Lung (tissue), 12 donors: ENCODE results near the gene B4GAT1. TPM values are rescaled to one million over a fixed set of nuclear protein-coding genes. Genes with fewer than 3 reads are reported as not detected.

Experiments
- ATAC-seq: fragments of 200-7000 bp; cut with Tn5 transposase; one replicate; pipeline ENCODE4 v1.9.1; 2020; ENCODE audit warnings: moderate number of reproducible peaks; ENCODE audit not compliant: insufficient read depth, low FRiP score
- DNase-seq, 3 donors: peaks; one replicate each; pipeline ENCODE4 v3.0.0-alpha.2; 2013 to 2017
- H3K27ac ChIP-seq, 2 donors: one replicate each; pipeline ENCODE4 v1.5.1; 2013; ENCODE audit warnings: mild to moderate bottlenecking in 2 of 2, moderate library complexity in 2 of 2, control low read depth in 1 of 2, inconsistent platforms in 1 of 2, low read depth in 1 of 2, low read length in 1 of 2
- H3K27me3 ChIP-seq, 3 donors: one replicate each; pipeline ENCODE4 v1.5.1; 2013; ENCODE audit warnings: low read length in 2 of 3; ENCODE audit not compliant: control insufficient read depth in 3 of 3, insufficient read depth in 3 of 3
- H3K36me3 ChIP-seq, 4 donors: one replicate each; pipeline ENCODE4 v1.5.1; 2013; ENCODE audit warnings: low read length in 4 of 4, mild to moderate bottlenecking in 1 of 4, moderate library complexity in 1 of 4; ENCODE audit not compliant: control insufficient read depth in 4 of 4, insufficient read depth in 4 of 4
- H3K4me1 ChIP-seq, 5 donors: one replicate each; pipeline ENCODE4 v1.5.1; 2013; ENCODE audit warnings: low read length in 5 of 5, mild to moderate bottlenecking in 2 of 5, moderate library complexity in 1 of 5; ENCODE audit not compliant: control insufficient read depth in 5 of 5, insufficient read depth in 5 of 5
- H3K4me3 ChIP-seq: one replicate; pipeline ENCODE4 v1.5.1; 2013; ENCODE audit warnings: mild to moderate bottlenecking, control low read depth, moderate library complexity
- H3K9ac ChIP-seq, 2 donors: one replicate each; pipeline ENCODE4 v1.5.1; 2013; ENCODE audit warnings: low read length in 2 of 2, control low read depth in 1 of 2; ENCODE audit not compliant: insufficient read depth in 1 of 2
- H3K9me3 ChIP-seq, 4 donors: one replicate each; pipeline ENCODE4 v1.5.1; 2013; ENCODE audit warnings: low read length in 3 of 4, mild to moderate bottlenecking in 1 of 4, moderate library complexity in 1 of 4; ENCODE audit not compliant: control insufficient read depth in 4 of 4, insufficient read depth in 3 of 4
- CTCF ChIP-seq: IDR thresholded peaks from 2 replicates; pipeline ENCODE4 v1.5.1; 2012; ENCODE audit warnings: mild to moderate bottlenecking; ENCODE audit errors: control extremely low read depth, extremely low read depth
- WGBS, 2 donors: extraction: QIAGEN DNeasy Blood & Tissue Kit; methylation state at CpG; one replicate each; pipeline ENCODE4 v1.1.7; 2013; 5-methylcytosine and 5-hydroxymethylcytosine counted together
- polyA plus RNA-seq, 2 donors: library from polyadenylated mRNA; stranded (reverse); fragments of 200-250 nt; gene quantifications; one replicate each; pipeline ENCODE4 v1.2.1, GENCODE V29; 2013
- total RNA-seq, 2 donors: library from RNA; depleted of rRNA in 1 of 2; stranded (reverse); fragments of >200 nt in 1 of 2; gene quantifications; one replicate each; pipeline ENCODE4 v1.2.1, GENCODE V29; 2014 to 2021
- donor health status: control.
- donor health status: control.
- donor health status: Bipolar disorder and iron deficiency.
- donor health status: healthy.
- donor health status: DM: yes; HTN: yes; CAD: no.

B4GAT1 gene
- total and polyA plus RNA-seq, 4 donors = 18.2 to 28.0 (median 24.0) TPM

- no peak overlapping the region for H3K27ac ChIP-seq
- H3K9ac ChIP-seq = no peak overlapping the region
- no peaks in the 10 kb centered on the region for H3K9me3 ChIP-seq
- 87 to 89% methylated on average over 8 of the region's 8 CpGs for WGBS, 2 donors
- ATAC-seq (no peak), DNase-seq (no peak)
- no peaks in the 10 kb centered on the region for H3K36me3 ChIP-seq
- peaks cover 0 to 20% (median 0%) of the 10 kb centered on the region in 5 donors for H3K4me1 ChIP-seq
- H3K4me3 ChIP-seq = no peak overlapping the region
- no peak for TF ChIP-seq CTCF
- peaks cover 0 to 3% (median 0%) of the 10 kb centered on the region in 3 donors for H3K27me3 ChIP-seq
Observed at GRCh38 chr11:66310324-66310723, 37.1 kb downstream of the B4GAT1 start.

GRCh38 chr11:66309475-66309874 is 38.0 kb downstream of the B4GAT1 start:
- H3K9me3 ChIP-seq = no peaks in the 10 kb centered on the region
- H3K4me3 ChIP-seq = no peak overlapping the region
- TF ChIP-seq CTCF = no peak
- WGBS, 2 donors = 50 to 51% methylated on average over 3 of the region's 3 CpGs
- no peak for ATAC-seq
- peaks cover 0 to 12% (median 0%) of the 10 kb centered on the region in 5 donors for H3K4me1 ChIP-seq
- no peak for DNase-seq
- H3K27ac ChIP-seq = no peak overlapping the region
- H3K36me3 ChIP-seq = no peaks in the 10 kb centered on the region
- H3K9ac ChIP-seq = no peak overlapping the region
- H3K27me3 ChIP-seq = peaks cover 0 to 3% (median 0%) of the 10 kb centered on the region in 3 donors

GRCh38 chr11:66302656-66303055 is 44.8 kb downstream of the B4GAT1 start:
- no peak for TF ChIP-seq CTCF
- no peak for ATAC-seq
- whole genome bisulfite sequencing, 2 donors = 88 to 91% methylated on average over 12 of the region's 12 CpGs

GRCh38 chr11:66299186-66299585 is 48.2 kb downstream of the B4GAT1 start:
- Histone ChIP-seq H3K9ac (no peak overlapping the region), H3K36me3 (no peaks in the 10 kb centered on the region), H3K4me3 (no peak overlapping the region), H3K9me3 (no peaks in the 10 kb centered on the region), H3K4me1 (no peaks in the 10 kb centered on the region), H3K27ac (no peak overlapping the region), H3K27me3 (peaks cover 0 to 6% (median 0%) of the 10 kb centered on the region in 3 donors)
- DNase-seq (no peak), ATAC-seq (no peak)
- 62 to 75% methylated on average over 3 of the region's 3 CpGs for WGBS, 2 donors
- TF ChIP-seq CTCF = no peak

More at GRCh38 chr11:66302656-66303055, 44.8 kb downstream of the B4GAT1 start:
- H3K4me1 ChIP-seq = no peaks in the 10 kb centered on the region
- H3K27me3 ChIP-seq = peaks cover 0 to 3% (median 0%) of the 10 kb centered on the region in 3 donors
- no peaks in the 10 kb centered on the region for H3K36me3 ChIP-seq
- no peaks in the 10 kb centered on the region for H3K9me3 ChIP-seq
- H3K9ac ChIP-seq = no peak overlapping the region
- DNase-seq = no peak
- no peak overlapping the region for H3K27ac ChIP-seq
- no peak overlapping the region for H3K4me3 ChIP-seq
